ENCODE results near the gene DNASE1. TPM values are rescaled to one million over a fixed set of nuclear protein-coding genes. Genes with fewer than 3 reads are reported as not detected.

DNASE1 gene
- total and polyA plus RNA-seq, 4 donors, result 5.5 to 39.5 (median 8.3) TPM

DNA sequence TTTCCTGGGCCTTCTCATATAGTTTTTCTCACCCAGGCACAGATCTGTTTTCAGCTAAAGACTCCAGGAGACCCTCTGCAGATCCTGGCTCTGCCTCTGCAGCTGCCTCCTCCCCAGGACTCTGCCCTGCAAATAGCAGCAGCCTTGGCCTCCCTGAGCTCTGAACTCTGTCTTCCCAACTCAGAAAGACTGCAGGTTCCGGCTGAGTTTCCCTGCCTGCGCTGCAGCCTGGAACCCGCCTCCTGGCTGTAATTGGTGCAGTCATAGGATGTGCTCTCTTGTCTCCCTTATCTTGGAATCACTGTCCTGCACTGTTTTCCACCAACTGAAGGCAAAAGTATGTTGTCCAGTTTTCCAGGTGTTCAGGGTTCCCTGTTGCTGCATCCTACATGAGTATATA is 14.3 kb upstream of the DNASE1 start:
- ATAC-seq (ENCODE audit: insufficient read depth, low FRiP score) (no peak), DNase-seq (no peak)
- TF ChIP-seq, protein P1, sequence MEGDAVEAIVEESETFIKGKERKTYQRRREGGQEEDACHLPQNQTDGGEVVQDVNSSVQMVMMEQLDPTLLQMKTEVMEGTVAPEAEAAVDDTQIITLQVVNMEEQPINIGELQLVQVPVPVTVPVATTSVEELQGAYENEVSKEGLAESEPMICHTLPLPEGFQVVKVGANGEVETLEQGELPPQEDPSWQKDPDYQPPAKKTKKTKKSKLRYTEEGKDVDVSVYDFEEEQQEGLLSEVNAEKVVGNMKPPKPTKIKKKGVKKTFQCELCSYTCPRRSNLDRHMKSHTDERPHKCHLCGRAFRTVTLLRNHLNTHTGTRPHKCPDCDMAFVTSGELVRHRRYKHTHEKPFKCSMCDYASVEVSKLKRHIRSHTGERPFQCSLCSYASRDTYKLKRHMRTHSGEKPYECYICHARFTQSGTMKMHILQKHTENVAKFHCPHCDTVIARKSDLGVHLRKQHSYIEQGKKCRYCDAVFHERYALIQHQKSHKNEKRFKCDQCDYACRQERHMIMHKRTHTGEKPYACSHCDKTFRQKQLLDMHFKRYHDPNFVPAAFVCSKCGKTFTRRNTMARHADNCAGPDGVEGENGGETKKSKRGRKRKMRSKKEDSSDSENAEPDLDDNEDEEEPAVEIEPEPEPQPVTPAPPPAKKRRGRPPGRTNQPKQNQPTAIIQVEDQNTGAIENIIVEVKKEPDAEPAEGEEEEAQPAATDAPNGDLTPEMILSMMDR (IDR thresholded peaks at IDR 0.05; ENCODE audit: control extremely low read depth, extremely low read depth), result no peak
- no peak overlapping the region for H3K9ac ChIP-seq (ENCODE audit: insufficient read depth in 1 of 2, low read length in 2 of 2)
- H3K9me3 ChIP-seq (ENCODE audit: control insufficient read depth in 4 of 4, insufficient read depth in 3 of 4, low read length in 3 of 4), result no peaks in the 10 kb centered on the region
- peaks cover 0 to 10% (median 3%) of the 10 kb centered on the region in 4 donors for H3K36me3 ChIP-seq (ENCODE audit: control insufficient read depth in 4 of 4, insufficient read depth in 4 of 4, low read length in 4 of 4)
- H3K27me3 ChIP-seq (ENCODE audit: control insufficient read depth in 3 of 3, insufficient read depth in 3 of 3, low read length in 2 of 3), result no peaks in the 10 kb centered on the region
- H3K27ac ChIP-seq (ENCODE audit: low read depth in 1 of 2, low read length in 1 of 2), result no peak overlapping the region
- H3K4me1 ChIP-seq (ENCODE audit: control insufficient read depth in 5 of 5, insufficient read depth in 5 of 5, low read length in 5 of 5), result peaks cover 0 to 8% (median 3%) of the 10 kb centered on the region in 5 donors
- 95 to 98% methylated on average over 3 of the region's 3 CpGs for WGBS, 2 donors
- no peak overlapping the region for H3K4me3 ChIP-seq

DNA sequence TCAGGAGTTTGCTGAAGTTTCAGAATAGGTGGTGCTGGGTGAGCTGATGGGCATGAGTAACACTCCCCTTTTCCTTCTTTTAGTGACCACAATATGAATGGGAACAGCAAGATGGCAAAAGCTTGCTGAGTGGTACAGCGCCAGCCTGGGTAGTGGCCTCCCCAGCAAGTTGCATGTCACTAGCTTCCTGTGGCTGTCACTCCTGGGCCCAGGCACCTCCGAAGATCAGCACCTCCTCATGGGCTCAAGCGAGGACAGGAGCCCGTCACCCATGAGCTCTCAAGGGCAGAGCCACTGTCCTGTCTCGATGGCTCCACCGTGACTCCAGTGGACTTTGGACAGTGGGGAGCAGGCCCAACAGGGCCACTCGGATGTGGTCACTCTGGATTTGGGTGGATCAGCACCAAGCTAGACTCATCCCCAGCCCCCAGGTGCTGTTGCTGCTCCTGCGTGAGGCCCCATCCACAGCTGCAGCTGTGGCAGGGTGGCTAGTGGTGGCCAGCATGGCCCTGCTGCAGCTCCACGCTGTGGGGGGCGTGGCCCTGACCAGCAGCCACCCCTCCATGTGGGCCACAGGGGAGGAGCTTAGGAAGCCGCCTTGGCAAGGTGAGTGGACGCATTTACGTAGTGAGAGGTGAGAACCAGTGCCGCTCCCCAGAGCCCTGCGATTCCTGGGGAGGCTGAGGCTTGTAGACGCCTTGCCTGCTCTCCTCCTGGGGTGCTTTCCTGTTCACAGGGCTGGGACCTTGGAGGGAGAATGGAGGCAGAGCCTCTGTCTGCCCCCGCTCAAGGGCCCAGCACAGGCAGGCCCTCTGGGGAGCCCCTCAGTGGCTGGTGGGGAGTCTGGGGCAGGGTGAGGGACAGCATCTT is 13.6 kb upstream of the DNASE1 start:
- Histone ChIP-seq H3K4me3 (no peak overlapping the region), H3K27me3 (ENCODE audit: control insufficient read depth in 3 of 3, insufficient read depth in 3 of 3, low read length in 2 of 3) (no peaks in the 10 kb centered on the region), H3K27ac (ENCODE audit: low read depth in 1 of 2, low read length in 1 of 2) (no peak overlapping the region), H3K4me1 (ENCODE audit: control insufficient read depth in 5 of 5, insufficient read depth in 5 of 5, low read length in 5 of 5) (peaks cover 0 to 10% (median 8%) of the 10 kb centered on the region in 5 donors), H3K9ac (ENCODE audit: insufficient read depth in 1 of 2, low read length in 2 of 2) (no peak overlapping the region), H3K36me3 (ENCODE audit: control insufficient read depth in 4 of 4, insufficient read depth in 4 of 4, low read length in 4 of 4) (peaks cover 0 to 12% (median 3%) of the 10 kb centered on the region in 4 donors), H3K9me3 (ENCODE audit: control insufficient read depth in 4 of 4, insufficient read depth in 3 of 4, low read length in 3 of 4) (no peaks in the 10 kb centered on the region)
- DNase-seq (no peak), ATAC-seq (ENCODE audit: insufficient read depth, low FRiP score) (no peak)
- TF ChIP-seq, protein P1 (IDR thresholded peaks at IDR 0.05; ENCODE audit: control extremely low read depth, extremely low read depth), result no peak
- 96 to 98% methylated on average over 17 of the region's 17 CpGs for WGBS, 2 donors

DNA sequence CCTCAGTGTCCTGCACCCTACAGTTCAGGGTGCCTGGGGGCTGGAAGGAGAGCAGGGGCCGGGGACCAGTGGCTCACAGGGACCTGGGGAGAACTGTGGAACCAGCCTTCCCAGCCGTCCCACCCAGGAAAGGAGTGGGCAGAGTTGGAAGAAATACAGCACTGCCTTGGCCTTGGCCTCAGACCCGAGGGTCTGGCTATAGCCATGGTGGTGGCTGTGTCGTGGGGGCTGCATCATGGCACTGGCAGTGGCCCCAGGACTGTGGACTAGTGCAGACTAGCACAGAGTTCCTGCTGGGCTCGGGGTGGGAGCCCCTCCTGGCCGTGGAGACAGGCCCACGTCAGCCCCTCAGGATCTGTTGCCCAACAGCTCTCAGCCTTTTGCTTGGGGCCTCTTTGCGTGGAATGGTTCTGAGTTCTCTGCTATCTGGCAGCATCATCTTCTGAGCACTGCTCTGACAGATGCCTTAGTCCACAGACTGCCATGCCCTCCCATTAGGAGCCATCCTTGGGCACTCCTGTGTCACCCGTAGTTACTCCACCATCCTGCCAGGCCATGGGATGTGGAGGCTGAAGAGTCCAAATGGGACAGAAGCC is 12.6 kb upstream of the DNASE1 start:
- H3K27me3 ChIP-seq (ENCODE audit: control insufficient read depth in 3 of 3, insufficient read depth in 3 of 3, low read length in 2 of 3), result no peaks in the 10 kb centered on the region
- no peak overlapping the region for H3K9ac ChIP-seq (ENCODE audit: insufficient read depth in 1 of 2, low read length in 2 of 2)
- H3K4me1 ChIP-seq (ENCODE audit: control insufficient read depth in 5 of 5, insufficient read depth in 5 of 5, low read length in 5 of 5), result peaks cover 0 to 12% (median 8%) of the 10 kb centered on the region in 5 donors
- no peak for ATAC-seq (ENCODE audit: insufficient read depth, low FRiP score)
- no peak overlapping the region for H3K27ac ChIP-seq (ENCODE audit: low read depth in 1 of 2, low read length in 1 of 2)
- TF ChIP-seq, protein P1 (IDR thresholded peaks at IDR 0.05; ENCODE audit: control extremely low read depth, extremely low read depth), result no peak
- 90 to 95% methylated on average over 9 of the region's 9 CpGs for WGBS, 2 donors
- H3K36me3 ChIP-seq (ENCODE audit: control insufficient read depth in 4 of 4, insufficient read depth in 4 of 4, low read length in 4 of 4), result peaks cover 0 to 12% (median 3%) of the 10 kb centered on the region in 4 donors
- no peak overlapping the region for H3K4me3 ChIP-seq
- H3K9me3 ChIP-seq (ENCODE audit: control insufficient read depth in 4 of 4, insufficient read depth in 3 of 4, low read length in 3 of 4), result no peaks in the 10 kb centered on the region
- DNase-seq, result no peak

Measured in lung (tissue), 12 donors.